GM18951 (cell line): ENCODE measurements around the gene ZNF282.
"Not testable (repeated sequence)": the region's sequence is repeated elsewhere in the genome, so short reads cannot be mapped to it uniquely, and the experiment has no call there.

Experiments
- POLR2A ChIP-seq: IDR thresholded peaks from 4 replicates; pipeline ENCODE4 v1.6.1; 2011; ENCODE audit warnings: mild to moderate bottlenecking; ENCODE audit not compliant: insufficient read length, insufficient read depth; ENCODE audit errors: extremely low read depth
- in situ Hi-C: fragments of 300-500 bp; cut with MboI; formaldehyde crosslinking; loops from one replicate; pipeline ENCODE4 v1.12.0; 2022; ENCODE audit warnings: low sequenced_read_pairs, mixed read lengths, inconsistent platforms; ENCODE audit not compliant: unreplicated experiment

ZNF282 gene

DNA sequence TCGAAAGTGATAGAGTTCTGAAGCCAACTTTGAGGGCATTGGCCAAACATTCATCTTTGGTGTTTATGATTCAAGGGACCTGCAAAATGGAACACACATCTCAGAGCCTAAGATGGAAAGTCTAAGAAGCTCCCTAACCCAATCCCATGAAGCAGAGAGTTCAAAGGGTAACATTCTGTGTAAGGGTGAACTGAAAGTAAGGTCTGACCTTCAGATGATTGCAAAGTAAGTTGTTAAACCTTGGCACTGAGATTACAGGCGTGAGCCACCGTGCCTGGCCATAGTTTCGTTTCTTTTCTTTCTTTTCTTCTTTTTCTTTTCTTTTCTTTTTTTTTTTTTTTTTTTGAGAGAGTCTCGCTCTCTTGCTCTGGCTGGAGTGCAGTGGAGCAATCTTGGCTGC is 46.4 kb downstream of the ZNF282 start:
- in situ Hi-C loops: no loop called here
- no peak for TF ChIP-seq POLR2A

DNA sequence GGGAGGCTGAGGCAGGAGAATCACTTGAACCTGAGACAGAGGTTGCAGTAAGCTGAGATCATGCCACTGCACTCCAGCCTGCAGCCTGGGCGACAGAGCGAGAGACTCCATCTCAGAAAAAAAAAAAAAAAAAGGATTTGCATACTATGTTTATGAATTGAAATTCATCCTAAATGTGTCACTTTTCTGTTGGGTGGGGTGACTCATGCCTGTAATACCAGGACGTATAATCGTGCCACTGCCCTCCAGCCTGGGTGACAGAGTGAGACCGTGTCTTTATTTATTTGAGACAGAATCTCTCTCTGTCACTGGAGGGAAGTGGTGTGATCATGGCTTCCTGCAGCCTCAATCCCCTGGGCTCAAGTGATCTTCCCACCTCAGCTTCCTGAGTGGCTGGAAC is 49.9 kb downstream of the ZNF282 start:
- in situ Hi-C loops: no loop called here
- TF ChIP-seq POLR2A: no peak

DNA sequence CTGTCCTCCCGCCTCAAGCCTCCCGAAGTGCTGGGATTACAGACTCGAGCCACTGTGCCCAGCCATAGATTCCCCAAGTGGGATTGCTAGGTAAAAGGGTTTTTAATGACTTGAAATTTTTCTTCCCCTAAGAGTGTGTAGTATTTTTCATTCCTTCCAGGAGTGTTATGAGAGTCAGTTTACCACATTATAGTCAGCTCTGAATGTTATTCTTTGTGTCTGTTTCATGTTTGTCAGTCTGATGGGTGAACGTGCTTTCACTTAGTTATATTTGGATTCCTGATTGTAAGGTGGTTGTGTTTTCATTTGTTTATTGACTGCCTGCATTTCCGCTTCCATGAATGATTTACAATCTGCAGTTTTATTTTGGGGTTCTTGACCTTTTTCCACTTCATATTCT is 50.4 kb downstream of the ZNF282 start:
- in situ Hi-C loops: no loop called here
- no peak for TF ChIP-seq POLR2A

DNA sequence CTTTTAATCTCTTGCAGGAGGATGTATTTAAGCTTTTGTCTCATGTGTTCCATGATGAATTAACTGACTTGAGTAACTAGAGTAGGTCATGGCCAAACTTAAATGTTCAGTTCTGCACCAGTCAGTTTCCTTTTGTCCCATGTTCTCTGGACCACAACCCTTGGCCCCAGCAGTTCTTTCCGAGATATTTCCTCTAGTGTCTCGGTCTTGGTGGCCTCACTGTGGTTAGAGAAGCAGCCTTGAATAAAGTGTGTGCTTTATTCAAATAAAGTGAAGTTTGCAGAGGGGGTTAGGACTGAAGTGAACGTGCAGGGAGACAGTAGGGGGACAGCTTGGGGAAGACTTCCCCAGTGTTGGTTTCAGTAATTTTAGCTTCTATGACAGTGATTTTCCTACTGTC is 53.4 kb downstream of the ZNF282 start:
- TF ChIP-seq POLR2A: no peak
- in situ Hi-C loops: no loop called here

DNA sequence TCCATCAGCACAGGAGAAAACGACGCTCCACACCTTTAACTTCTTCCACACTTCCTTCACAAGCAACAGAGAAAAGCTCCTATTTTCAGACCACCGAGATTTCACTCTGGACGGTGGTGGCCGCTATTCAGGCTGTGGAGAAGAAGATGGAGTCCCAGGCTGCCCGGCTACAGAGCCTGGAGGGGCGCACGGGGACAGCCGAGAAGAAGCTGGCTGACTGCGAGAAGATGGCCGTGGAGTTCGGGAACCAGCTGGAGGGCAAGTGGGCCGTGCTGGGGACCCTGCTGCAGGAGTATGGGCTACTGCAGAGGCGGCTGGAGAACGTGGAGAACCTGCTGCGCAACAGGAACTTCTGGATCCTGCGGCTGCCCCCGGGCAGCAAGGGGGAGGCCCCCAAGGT is 54.8 kb downstream of the ZNF282 start:
- in situ Hi-C loops: not testable (repeated sequence)

DNA sequence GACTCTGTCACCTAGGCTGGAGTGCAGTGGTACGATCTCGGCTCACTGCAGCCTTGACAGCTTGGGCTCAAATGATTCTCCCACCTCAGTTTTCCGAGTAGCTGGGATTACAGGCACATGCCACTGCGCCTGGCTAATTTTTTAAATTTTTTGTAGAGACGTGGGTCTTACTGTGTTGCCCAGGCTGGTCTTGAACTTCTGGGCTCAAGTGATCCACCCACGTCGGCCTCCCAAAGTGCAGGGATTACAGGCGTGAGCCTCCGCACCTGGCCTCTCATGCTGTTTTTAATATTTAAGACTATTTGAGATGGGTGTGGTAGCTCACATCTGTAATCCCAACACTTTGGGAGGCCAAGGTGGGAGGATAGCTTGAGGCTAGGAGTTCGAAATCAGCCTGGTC is 56.2 kb downstream of the ZNF282 start:
- in situ Hi-C loops: not testable (repeated sequence)

DNA sequence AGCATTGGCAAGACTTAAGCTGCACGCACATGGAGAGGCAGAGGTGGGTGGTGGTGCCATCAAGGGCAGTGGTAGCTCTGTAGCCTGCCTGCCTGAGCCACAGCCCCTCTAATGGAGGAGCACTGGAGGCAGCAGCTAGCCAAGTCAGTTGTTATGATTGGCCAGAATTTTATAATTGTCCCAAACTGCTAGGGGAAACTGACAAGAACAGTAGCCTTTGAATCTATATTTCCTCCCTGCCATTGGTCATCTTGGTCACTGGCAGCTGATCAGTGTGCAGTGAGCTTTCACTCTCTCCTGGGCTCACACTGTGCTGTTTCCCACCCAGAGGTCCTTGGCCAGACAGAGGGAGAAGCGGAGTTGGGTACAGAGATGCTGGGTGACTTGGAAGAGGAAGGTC is 57.0 kb downstream of the ZNF282 start:
- TF ChIP-seq POLR2A: no peak

DNA sequence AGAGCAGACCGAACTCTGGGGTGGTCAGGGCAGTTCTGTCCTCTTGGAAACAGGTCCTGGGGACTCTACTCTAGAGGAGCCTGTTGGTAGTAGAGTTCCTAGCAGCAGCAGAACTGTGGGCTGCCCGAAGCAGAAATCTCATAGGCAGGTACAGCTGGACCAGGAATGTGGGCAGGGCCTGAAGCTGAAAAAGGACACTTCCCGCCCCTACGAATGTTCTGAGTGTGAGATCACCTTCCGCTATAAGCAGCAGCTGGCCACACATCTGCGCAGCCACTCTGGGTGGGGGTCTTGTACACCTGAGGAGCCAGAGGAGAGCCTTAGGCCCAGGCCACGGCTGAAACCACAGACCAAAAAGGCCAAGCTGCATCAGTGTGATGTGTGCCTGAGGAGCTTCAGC is 58.3 kb downstream of the ZNF282 start:
- TF ChIP-seq POLR2A: no peak
- in situ Hi-C loops: no loop called here

More for the DNA sequence above, 57.0 kb downstream of the ZNF282 start:
- in situ Hi-C loops: no loop called here

DNA sequence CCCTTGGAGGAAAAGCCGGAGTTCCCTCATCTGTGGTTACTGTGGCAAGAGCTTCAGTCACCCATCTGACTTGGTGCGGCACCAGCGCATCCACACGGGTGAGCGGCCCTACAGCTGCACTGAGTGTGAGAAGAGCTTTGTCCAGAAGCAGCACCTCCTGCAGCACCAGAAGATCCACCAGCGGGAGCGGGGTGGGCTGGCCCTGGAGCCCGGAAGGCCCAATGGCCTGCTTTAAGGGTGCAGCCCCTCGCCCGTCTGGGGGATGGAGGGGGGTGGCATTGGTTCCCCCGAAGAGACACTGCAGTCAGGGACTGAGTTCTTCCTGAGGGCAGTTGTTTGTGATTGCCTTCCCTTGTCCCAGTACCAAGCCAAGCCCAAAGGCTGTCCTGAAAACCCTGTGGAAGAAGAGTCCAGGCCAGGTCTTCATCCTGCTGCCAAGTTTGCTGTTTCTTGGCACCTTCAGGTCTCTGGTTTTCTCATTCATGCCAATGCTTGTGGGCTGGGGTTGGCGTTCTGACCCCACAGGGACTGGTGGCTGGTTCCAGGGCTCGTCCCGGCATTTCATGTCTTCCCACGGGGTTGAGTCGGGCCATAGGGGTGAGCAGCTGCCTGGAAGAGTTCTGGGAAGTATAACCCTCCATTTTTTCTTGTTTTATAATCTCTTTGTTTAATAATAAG is 59.0 kb downstream of the ZNF282 start:
- in situ Hi-C loops: no loop called here
- no peak for TF ChIP-seq POLR2A

DNA sequence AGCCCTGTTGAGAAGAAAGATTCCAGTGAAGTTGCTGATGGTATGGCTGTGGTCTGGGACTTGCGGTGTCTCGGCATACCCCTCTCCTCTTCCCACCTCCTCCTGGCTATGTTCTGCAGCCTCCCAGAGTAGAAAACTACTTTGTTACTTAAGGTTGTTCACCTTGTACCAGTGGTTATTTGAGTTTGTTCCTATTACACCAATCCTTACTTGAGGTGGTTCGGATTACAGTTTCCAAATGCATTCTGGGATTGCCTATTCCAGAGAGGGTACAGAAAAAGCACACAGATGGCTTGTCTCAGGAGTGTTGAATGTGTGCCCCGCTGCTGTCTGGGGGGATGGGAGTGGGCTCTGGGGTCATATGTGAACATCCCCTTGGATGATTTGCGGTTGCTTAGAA is 59.8 kb downstream of the ZNF282 start:
- TF ChIP-seq POLR2A: no peak
- in situ Hi-C loops: no loop called here

DNA sequence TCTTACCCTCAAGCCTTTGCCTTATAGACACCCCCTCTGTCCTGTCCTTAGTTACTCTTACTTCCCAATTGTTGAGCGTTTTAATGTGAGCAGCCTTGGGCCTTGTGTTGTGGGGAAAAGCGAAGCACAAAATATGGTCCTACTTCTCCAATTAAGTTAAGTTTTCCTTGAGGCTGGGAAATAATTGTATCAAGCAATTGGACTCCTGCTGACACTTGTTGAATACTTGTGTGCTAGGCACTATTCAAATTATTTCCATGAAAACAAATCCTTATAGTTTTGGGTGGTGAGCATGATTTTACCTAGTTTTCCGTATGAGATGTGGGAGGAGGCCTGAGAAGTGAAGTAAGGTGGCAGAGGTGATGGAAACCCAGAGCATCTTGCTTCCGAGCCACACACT is 61.2 kb downstream of the ZNF282 start:
- TF ChIP-seq POLR2A: no peak
- in situ Hi-C loops: no loop called here

DNA sequence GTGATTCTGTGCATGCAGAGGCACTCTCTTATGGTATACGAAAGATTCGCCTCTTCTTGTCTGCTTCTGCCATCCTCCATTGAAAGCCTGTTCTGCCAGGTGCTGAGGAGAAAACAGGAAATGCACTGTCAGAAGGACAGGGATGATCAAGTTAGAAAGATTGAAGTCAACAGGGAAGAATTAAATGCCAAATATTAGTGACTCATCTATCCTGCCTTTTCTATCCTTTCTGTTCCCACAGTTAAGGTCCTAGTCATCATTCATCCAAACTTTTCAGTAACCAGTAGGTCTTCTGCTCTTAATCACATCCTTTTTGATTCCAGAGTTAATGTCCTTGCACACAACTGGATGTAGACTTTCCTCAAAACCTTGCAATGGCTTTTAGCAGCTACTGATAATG is 61.8 kb downstream of the ZNF282 start:
- no peak for TF ChIP-seq POLR2A
- in situ Hi-C loops: no loop called here

DNA sequence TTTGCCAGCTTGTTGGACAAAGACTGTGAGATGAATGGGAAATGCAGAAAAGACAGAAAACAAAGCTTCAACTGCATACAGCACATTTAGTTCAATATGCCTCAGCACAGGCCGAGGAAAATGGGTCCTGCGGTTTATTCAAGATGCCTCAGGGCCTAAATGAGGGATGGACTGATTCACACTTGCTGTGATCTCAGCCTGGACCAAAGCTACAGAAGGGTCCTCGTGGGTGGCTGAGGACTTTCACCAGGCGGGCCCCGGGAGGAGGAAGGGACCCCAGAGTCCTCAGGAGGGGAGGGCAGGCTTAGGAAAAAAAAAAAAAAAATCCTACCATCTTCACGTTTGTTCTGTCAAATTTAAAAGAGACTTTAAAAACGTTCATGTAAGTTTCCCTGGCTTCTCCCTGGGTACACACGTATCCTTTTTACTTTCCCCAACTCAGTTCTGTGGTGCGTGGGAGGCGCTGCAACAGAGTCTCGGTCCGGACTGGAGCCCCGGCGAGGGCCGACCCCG is 66.0 kb downstream of the ZNF282 start:
- no peak for TF ChIP-seq POLR2A

DNA sequence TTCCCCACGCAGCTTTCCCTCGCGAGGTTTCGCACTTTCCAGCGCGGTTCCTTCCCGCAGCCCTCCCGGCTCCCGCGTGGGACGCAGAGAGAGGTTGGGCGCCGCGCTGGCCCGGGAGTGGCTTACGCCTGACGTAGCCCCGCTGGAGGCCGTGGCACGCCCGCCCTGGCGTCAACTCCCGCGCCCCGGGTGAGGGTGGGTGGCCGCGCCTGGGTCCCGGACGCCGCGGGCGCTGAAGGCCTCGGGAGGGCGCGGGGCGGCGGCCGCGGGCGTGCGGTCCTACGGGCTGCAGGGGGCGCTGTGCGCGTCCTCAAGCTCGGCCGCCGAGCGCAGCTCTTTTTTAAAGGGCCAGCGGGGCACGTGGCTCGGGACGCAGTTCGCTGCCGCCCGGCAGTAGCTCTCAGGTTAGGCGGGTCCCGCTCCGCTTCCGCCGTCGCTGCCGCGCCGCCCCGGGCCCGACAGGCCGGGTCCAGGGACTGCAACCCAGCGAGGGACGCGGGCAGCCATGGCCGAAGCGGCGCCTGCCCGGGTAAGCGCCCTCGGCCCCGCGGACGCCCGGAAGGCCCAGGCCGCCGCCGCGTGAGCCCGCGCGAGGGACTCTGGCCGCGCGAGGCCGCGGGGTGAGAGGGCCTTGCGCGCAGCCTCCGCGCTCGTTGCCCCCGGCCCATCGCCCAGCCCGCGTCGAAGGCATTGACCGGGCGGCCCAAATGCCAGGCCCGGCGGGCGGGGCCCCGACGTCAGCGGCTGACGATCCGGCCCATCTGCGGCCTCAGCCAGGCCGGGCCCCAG is 66.7 kb downstream of the ZNF282 start, which contains the start of gene ZNF783:
ZNF783 (plus strand) TSS at position 368 of the 789 bp plus-strand sequence; CDS start at position 506, 138 bp downstream.
- in situ Hi-C loops: no loop called here

More for the DNA sequence above, 66.0 kb downstream of the ZNF282 start:
- in situ Hi-C loops: no loop called here

More for the DNA sequence above, 66.7 kb downstream of the ZNF282 start, which contains the start of gene ZNF783:
- peak; percentile 56 for TF ChIP-seq POLR2A
